ENCODE measurements around the gene C11orf21.

The C11orf21 gene

DNA sequence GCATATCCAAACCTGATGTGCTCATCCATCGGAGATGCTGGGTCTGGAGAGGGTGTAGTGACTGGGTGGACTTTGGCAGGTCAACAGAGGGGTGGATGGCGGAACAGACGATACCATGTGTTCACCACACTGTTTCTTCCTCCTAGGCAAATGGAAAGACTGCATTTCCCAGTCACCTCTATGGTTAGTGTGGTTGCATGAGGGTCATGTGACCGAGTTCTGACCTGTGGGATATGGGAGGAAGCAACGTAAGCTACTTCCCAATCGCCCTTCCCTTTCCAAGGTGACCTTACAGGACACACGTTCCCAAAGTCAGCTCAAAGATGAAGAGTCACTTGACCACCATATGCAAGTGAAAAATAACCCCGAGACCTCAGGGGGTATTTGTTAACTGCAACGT is 27.8 kb upstream of the C11orf21 start:
- no peaks in the 10 kb centered on the region for H3K36me3 ChIP-seq (ENCODE audit: insufficient read depth, insufficient read length, low read length)
- no peaks in the 10 kb centered on the region for H3K4me1 ChIP-seq (ENCODE audit: insufficient read depth, insufficient read length)
- H3K9me3 ChIP-seq (ENCODE audit: insufficient read depth, low read length) = peaks cover 24% of the 10 kb centered on the region
- no peak overlapping the region for H3K9ac ChIP-seq (ENCODE audit: insufficient read length, low read depth)
- TF ChIP-seq SUZ12 (IDR thresholded peaks at IDR 0.05; ENCODE audit: extremely low read depth, insufficient read depth, insufficient read length) (no peak), YY1 (IDR thresholded peaks at IDR 0.05; ENCODE audit: insufficient read depth, insufficient read length) (no peak), ZNF274 (IDR thresholded peaks at IDR 0.05; ENCODE audit: low read depth, low read length) (no peak)
- no peak for DNase-seq (ENCODE audit: low read depth, low spot score)
- H3K4me3 ChIP-seq (ENCODE audit: insufficient read length, low read depth) = no peak overlapping the region
- no peaks in the 10 kb centered on the region for H3K27me3 ChIP-seq (ENCODE audit: insufficient read depth, insufficient read length)

GRCh38 chr11:2328656-2329354 is 27.1 kb upstream of the C11orf21 start:
- TF ChIP-seq SUZ12 (IDR thresholded peaks at IDR 0.05; ENCODE audit: extremely low read depth, insufficient read depth, insufficient read length) = no peak
- no peak for TF ChIP-seq ZNF274 (IDR thresholded peaks at IDR 0.05; ENCODE audit: low read depth, low read length)
- no peak for TF ChIP-seq YY1 (IDR thresholded peaks at IDR 0.05; ENCODE audit: insufficient read depth, insufficient read length)
- H3K9me3 ChIP-seq (ENCODE audit: insufficient read depth, low read length) = peaks cover 24% of the 10 kb centered on the region
- no peak for DNase-seq (ENCODE audit: low read depth, low spot score)
- H3K4me1 ChIP-seq (ENCODE audit: insufficient read depth, insufficient read length) = no peaks in the 10 kb centered on the region
- H3K4me3 ChIP-seq (ENCODE audit: insufficient read length, low read depth) = no peak overlapping the region
- H3K36me3 ChIP-seq (ENCODE audit: insufficient read depth, insufficient read length, low read length) = no peaks in the 10 kb centered on the region
- no peaks in the 10 kb centered on the region for H3K27me3 ChIP-seq (ENCODE audit: insufficient read depth, insufficient read length)
- no peak overlapping the region for H3K9ac ChIP-seq (ENCODE audit: insufficient read length, low read depth)

DNA sequence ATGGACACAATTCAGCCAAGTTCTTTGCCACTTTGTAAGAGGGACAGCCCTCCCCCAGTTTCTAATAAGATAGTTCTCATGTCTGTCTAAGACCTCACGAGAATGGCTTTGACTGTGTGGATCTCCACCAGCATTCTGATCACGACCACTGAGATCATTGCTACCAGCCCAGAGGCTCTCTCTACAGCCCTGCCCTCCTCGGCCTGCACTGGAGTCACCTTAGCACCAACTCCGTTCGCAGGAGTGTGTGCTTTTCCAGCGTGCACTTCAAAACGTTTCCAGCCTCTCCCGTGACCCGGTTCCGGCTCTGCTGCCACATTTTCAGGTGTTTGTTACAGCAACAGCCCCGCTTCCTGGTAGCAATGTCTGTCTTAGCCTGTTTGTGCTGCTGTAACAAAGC is 26.3 kb upstream of the C11orf21 start:
- Histone ChIP-seq H3K9ac (ENCODE audit: insufficient read length, low read depth) (no peak overlapping the region), H3K9me3 (ENCODE audit: insufficient read depth, low read length) (peaks cover 24% of the 10 kb centered on the region), H3K4me3 (ENCODE audit: insufficient read length, low read depth) (no peak overlapping the region), H3K27me3 (ENCODE audit: insufficient read depth, insufficient read length) (no peaks in the 10 kb centered on the region), H3K36me3 (ENCODE audit: insufficient read depth, insufficient read length, low read length) (no peaks in the 10 kb centered on the region), H3K4me1 (ENCODE audit: insufficient read depth, insufficient read length) (no peaks in the 10 kb centered on the region)
- TF ChIP-seq ZNF274 (IDR thresholded peaks at IDR 0.05; ENCODE audit: low read depth, low read length) (no peak), YY1 (IDR thresholded peaks at IDR 0.05; ENCODE audit: insufficient read depth, insufficient read length) (no peak), SUZ12 (IDR thresholded peaks at IDR 0.05; ENCODE audit: extremely low read depth, insufficient read depth, insufficient read length) (no peak)
- DNase-seq (ENCODE audit: low read depth, low spot score) = no peak

GRCh38 chr11:2327032-2327431 is 25.3 kb upstream of the C11orf21 start:
- DNase-seq (ENCODE audit: low read depth, low spot score) = no peak
- Histone ChIP-seq H3K9me3 (ENCODE audit: insufficient read depth, low read length) (peaks cover 24% of the 10 kb centered on the region), H3K36me3 (ENCODE audit: insufficient read depth, insufficient read length, low read length) (no peaks in the 10 kb centered on the region), H3K9ac (ENCODE audit: insufficient read length, low read depth) (no peak overlapping the region), H3K4me3 (ENCODE audit: insufficient read length, low read depth) (no peak overlapping the region), H3K4me1 (ENCODE audit: insufficient read depth, insufficient read length) (no peaks in the 10 kb centered on the region), H3K27me3 (ENCODE audit: insufficient read depth, insufficient read length) (no peaks in the 10 kb centered on the region)
- TF ChIP-seq ZNF274 (IDR thresholded peaks at IDR 0.05; ENCODE audit: low read depth, low read length) = no peak
- TF ChIP-seq SUZ12 (IDR thresholded peaks at IDR 0.05; ENCODE audit: extremely low read depth, insufficient read depth, insufficient read length) = no peak
- no peak for TF ChIP-seq YY1 (IDR thresholded peaks at IDR 0.05; ENCODE audit: insufficient read depth, insufficient read length)

- Histone ChIP-seq H3K9ac (ENCODE audit: insufficient read length, low read depth) (no peak overlapping the region), H3K27me3 (ENCODE audit: insufficient read depth, insufficient read length) (no peaks in the 10 kb centered on the region), H3K9me3 (ENCODE audit: insufficient read depth, low read length) (peaks cover 13% of the 10 kb centered on the region), H3K4me3 (ENCODE audit: insufficient read length, low read depth) (no peak overlapping the region), H3K4me1 (ENCODE audit: insufficient read depth, insufficient read length) (no peaks in the 10 kb centered on the region), H3K36me3 (ENCODE audit: insufficient read depth, insufficient read length, low read length) (no peaks in the 10 kb centered on the region)
- TF ChIP-seq SUZ12 (IDR thresholded peaks at IDR 0.05; ENCODE audit: extremely low read depth, insufficient read depth, insufficient read length) = no peak
- no peak for TF ChIP-seq ZNF274 (IDR thresholded peaks at IDR 0.05; ENCODE audit: low read depth, low read length)
- no peak for TF ChIP-seq YY1 (IDR thresholded peaks at IDR 0.05; ENCODE audit: insufficient read depth, insufficient read length)
- DNase-seq (ENCODE audit: low read depth, low spot score) = no peak
Observed at GRCh38 chr11:2325719-2326118, 24.0 kb upstream of the C11orf21 start.

GRCh38 chr11:2325123-2325522 is 23.4 kb upstream of the C11orf21 start:
- H3K9me3 ChIP-seq (ENCODE audit: insufficient read depth, low read length) = peaks cover 7% of the 10 kb centered on the region; the same call in 1 of the 2 replicates

DNA sequence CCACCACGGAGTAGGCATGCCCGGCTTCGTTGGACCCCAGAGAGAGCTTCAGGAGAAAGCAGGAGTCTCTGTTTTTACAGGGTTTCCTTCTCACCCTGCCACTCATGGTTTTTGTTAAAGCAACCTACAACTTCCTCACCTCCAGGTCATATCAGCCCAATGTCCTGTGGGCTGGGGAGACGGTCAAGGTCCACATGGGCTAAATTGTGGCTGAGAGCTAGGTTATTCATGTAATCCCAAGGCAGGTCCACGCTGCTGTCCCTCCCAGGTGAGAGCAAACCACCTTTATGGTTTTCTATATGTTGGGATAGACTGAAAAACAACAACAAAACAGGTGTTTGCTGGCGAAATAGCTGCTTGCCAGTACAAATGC is 19.6 kb upstream of the C11orf21 start:
- Histone ChIP-seq H3K4me1 (ENCODE audit: insufficient read depth, insufficient read length) (peaks cover 3% of the 10 kb centered on the region), H3K36me3 (ENCODE audit: insufficient read depth, insufficient read length, low read length) (no peaks in the 10 kb centered on the region), H3K4me3 (ENCODE audit: insufficient read length, low read depth) (no peak overlapping the region), H3K27me3 (ENCODE audit: insufficient read depth, insufficient read length) (no peaks in the 10 kb centered on the region), H3K9ac (ENCODE audit: insufficient read length, low read depth) (no peak overlapping the region), H3K9me3 (ENCODE audit: insufficient read depth, low read length) (no peaks in the 10 kb centered on the region)
- DNase-seq (ENCODE audit: low read depth, low spot score) = no peak
- TF ChIP-seq SUZ12 (IDR thresholded peaks at IDR 0.05; ENCODE audit: extremely low read depth, insufficient read depth, insufficient read length) (no peak), YY1 (IDR thresholded peaks at IDR 0.05; ENCODE audit: insufficient read depth, insufficient read length) (no peak), ZNF274 (IDR thresholded peaks at IDR 0.05; ENCODE audit: low read depth, low read length) (no peak)

More at GRCh38 chr11:2325123-2325522, 23.4 kb upstream of the C11orf21 start:
- Histone ChIP-seq H3K36me3 (ENCODE audit: insufficient read depth, insufficient read length, low read length) (no peaks in the 10 kb centered on the region), H3K4me1 (ENCODE audit: insufficient read depth, insufficient read length) (no peaks in the 10 kb centered on the region), H3K4me3 (ENCODE audit: insufficient read length, low read depth) (no peak overlapping the region), H3K27me3 (ENCODE audit: insufficient read depth, insufficient read length) (no peaks in the 10 kb centered on the region), H3K9ac (ENCODE audit: insufficient read length, low read depth) (no peak overlapping the region)
- DNase-seq (ENCODE audit: low read depth, low spot score) = no peak
- TF ChIP-seq YY1 (IDR thresholded peaks at IDR 0.05; ENCODE audit: insufficient read depth, insufficient read length) = no peak
- TF ChIP-seq ZNF274 (IDR thresholded peaks at IDR 0.05; ENCODE audit: low read depth, low read length) = no peak
- TF ChIP-seq SUZ12 (IDR thresholded peaks at IDR 0.05; ENCODE audit: extremely low read depth, insufficient read depth, insufficient read length) = no peak

Data from NT2/D1 (cell line).